Left cardiac atrium (tissue), 4 donors: Measurements from ENCODE around the gene LRRC36. TPM values are rescaled to one million over a fixed set of nuclear protein-coding genes. Genes with fewer than 3 reads are reported as not detected.
"Not testable (repeated sequence)": the region's sequence is repeated elsewhere in the genome, so short reads cannot be mapped to it uniquely, and the experiment has no call there.

Experiments used
- ATAC-seq, 2 donors: fragments of 200-7000 bp; cut with Tn5 transposase; one replicate each; pipeline ENCODE4 v1.9.1; 2020; ENCODE audit warnings: mild to moderate bottlenecking in 2 of 2, moderate library complexity in 2 of 2
- DNase-seq: peaks from one replicate; pipeline ENCODE4 v3.0.0-alpha.2; 2020
- intact Hi-C, 2 donors: fragments of 100-400 bp; cut with DNase I; formaldehyde crosslinking; loops; one replicate each; pipeline versions ENCODE4 v1.14.1 to v1.15.1; 2022 to 2023
- total RNA-seq, 2 donors: library from RNA; stranded (reverse); fragmentation: NEBNext Ultra II Directional; extraction: Animal tissue kit (Norgen Biotek cat#: 25700); gene quantifications; one replicate each; pipeline ENCODE4 v1.2.1, GENCODE V29; 2021
- donor health status: DM: no; HTN: yes; CAD: no.
- donor health status: DM: no; HTN: yes; CAD: no; lungs with severe emphysema.
- donor health status: DM: yes; HTN: yes; CAD: no.
- donor health status: Dilated cardiomyopathy.

Gene LRRC36
- total RNA-seq, 2 donors from 2014 or later = not detected

DNA sequence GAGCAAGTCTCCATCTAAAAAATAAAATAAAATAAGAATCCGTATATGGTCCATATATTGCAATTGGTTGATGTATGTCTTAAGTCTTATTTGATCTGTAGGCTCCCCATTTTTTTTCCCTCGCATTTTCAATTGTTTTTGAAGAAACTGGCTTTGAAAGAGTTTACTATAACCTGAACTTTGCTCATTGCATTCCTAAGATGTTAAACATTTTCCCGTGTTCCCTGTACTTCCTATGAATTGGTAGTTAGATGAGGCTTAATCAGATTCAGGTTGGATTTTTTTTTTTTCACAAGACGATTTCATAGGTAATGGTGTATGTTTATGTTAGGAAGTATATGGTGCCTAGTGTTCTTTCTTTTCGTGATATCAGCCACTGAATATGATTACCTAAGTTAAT lies 3.3 kb downstream of the LRRC36 start:
- ATAC-seq (no peak), DNase-seq (no peak)
- intact Hi-C loops = no loop called here

DNA sequence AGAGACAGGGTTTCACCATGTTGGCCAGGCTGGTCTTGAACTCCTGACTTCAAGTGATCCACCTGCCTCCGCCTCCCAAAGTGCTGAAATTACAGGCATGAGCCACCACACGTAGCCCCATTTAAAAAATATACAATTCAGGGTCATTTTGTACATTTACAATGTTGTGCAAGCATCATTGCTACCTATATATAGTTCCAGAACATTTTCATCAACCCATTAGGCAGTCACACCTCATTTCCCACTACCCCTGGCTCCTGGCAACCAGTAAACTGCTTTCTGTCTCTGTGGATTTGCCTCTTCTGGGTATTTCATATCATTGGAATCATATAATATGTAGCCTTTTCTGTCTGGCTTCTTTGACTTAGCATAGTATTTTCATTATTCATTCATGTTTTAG lies 6.7 kb downstream of the LRRC36 start:
- ATAC-seq (no peak), DNase-seq (no peak)
- intact Hi-C loops = no loop called here

GRCh38 chr16:67336116-67336515 lies 9.5 kb downstream of the LRRC36 start:
- intact Hi-C loops = no loop called here
- ATAC-seq (no peak), DNase-seq (no peak)

- DNase-seq (no peak), ATAC-seq (no peak)
- intact Hi-C loops = no loop called here
Measured at GRCh38 chr16:67336648-67337047, 10.0 kb downstream of the LRRC36 start.

GRCh38 chr16:67339453-67339852 lies 12.8 kb downstream of the LRRC36 start:
- DNase-seq (no peak), ATAC-seq (peak in 1 of 2 donors; percentile 29)
- intact Hi-C loops = no loop called here

DNA sequence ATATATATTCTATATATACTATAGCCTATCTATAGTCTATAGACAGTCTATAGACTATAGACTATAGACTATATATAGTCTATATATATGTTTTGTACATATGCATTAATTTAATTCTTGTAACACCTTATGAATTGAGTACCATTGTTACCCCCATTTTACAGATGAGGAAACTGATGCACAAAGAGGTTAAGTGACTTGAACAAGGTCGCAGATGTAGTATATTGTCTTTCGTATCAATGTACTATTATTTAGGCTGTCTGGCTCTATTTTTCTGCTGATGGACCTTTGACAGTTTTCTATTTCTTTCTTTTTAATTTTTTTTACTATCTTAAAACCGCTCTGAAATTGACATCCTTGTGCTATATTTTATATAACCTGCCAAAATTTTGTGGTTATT lies 14.6 kb downstream of the LRRC36 start:
- intact Hi-C loops = no loop called here
- no peak for ATAC-seq
- DNase-seq = no peak

DNA sequence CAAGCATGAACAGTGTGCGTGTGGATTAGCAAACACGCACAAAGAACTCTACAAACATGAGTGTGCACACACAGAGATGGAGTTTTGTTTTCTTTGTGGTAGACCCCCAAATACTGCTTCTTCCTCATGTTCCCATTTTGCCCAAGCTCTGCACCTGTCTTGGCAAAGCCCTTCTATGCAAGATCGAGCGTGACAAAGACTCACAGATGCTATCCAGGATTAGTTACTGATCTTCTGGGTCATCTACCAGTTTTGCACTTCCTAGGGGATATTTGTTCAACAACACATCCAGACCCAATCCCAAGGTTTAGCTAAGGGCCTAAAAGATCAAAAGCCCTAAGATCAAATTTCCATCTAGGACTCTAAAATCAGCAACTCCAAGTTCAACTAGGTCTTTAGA lies 16.0 kb downstream of the LRRC36 start:
- no peak for DNase-seq
- ATAC-seq = no peak
- intact Hi-C loops = no loop called here

DNA sequence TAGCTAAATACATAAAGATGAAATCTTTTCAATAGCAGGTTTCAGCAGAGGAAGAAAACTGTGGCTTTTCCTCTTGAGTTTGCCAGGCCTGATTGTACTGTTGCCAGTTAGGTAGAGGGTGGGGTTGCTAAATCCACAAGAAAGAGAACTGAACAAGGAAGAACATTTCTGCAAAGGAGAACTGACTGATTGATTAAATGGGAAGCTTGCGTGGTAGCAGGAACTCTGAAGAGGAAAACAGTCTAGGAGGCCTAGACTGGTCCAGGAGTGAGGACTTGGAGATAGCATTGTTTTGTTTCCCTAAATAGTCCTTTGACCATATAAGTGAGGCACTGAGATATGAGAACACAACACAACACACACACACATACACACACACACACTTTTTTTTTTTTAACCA lies 18.8 kb downstream of the LRRC36 start:
- intact Hi-C loops = no loop called here
- DNase-seq (no peak), ATAC-seq (no peak)

DNA sequence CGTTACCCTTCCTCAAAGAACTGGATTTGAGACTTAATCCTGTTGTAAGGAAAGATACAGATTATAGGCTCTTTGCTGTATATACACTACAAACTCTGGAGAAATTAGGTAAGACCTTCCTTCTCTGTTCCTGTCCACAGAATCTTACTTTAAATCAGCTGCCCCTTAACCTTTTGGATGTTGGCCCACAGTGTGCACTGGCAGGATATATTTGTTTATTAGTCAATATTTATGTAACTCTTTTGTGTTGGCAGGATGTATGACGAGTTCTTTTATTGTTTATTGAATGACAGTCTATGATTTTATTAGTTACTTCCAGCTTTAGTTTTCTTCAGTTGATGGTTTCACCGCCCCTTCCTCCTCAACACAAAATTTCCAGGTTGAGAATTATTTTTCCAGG lies 19.7 kb downstream of the LRRC36 start:
- DNase-seq (no peak), ATAC-seq (no peak)
- intact Hi-C loops = no loop called here

GRCh38 chr16:67349172-67349571 lies 22.6 kb downstream of the LRRC36 start:
- intact Hi-C loops = no loop called here
- ATAC-seq (no peak), DNase-seq (no peak)

DNA sequence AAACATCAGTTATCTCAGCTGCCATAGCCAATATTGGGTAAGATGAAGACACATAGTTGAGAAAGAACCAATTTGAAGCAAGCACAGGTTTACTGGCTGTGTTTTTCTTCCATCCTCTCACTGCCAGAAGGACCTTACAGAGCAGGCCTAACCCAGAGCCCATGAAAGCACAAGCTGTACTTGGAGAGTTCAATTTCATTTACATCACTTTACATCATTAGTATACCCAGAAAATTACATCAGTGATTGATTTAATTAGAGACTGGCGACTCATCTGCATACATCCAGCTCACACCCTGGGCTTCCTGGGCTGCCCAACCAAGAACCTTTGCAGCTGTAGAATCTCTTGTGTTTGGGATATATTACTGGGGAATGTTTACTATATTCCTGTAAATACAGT lies 23.7 kb downstream of the LRRC36 start:
- ATAC-seq = no peak
- DNase-seq = no peak
- intact Hi-C loops = no loop called here

- ATAC-seq, DNase-seq, intact Hi-C loops: not testable (repeated sequence)
Measured at GRCh38 chr16:67352463-67352862, 25.8 kb downstream of the LRRC36 start.

GRCh38 chr16:67356396-67356795 lies 29.8 kb downstream of the LRRC36 start:
- no peak for ATAC-seq
- intact Hi-C loops = no loop called here
- no peak for DNase-seq

DNA sequence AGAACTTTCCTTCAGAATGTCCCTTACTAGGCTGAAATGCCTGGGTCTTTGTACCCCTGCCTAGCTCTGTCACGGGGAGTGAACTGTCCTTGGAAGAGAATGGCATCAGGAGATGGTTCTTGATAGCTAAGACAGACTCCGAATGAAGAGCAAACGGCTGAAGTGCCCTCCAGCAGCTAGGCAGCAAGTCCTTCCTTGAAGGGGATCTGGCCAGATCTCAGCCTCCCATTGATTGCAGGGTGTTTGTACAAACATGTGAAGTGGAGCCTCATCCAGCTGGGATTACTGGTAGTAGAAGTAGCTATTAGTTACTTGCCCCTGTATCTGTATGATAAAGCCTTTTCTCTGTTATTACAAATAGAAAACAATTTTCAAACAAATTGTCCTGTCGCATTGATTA lies 30.9 kb downstream of the LRRC36 start:
- no peak for ATAC-seq
- intact Hi-C loops = no loop called here

GRCh38 chr16:67359540-67360269 lies 33.1 kb downstream of the LRRC36 start:
- DNase-seq, ATAC-seq, intact Hi-C loops: not testable (repeated sequence)

More for the DNA sequence above, 30.9 kb downstream of the LRRC36 start:
- no peak for DNase-seq

- intact Hi-C loops = no loop called here
Measured at GRCh38 chr16:67361038-67361437, 34.4 kb downstream of the LRRC36 start.

DNA sequence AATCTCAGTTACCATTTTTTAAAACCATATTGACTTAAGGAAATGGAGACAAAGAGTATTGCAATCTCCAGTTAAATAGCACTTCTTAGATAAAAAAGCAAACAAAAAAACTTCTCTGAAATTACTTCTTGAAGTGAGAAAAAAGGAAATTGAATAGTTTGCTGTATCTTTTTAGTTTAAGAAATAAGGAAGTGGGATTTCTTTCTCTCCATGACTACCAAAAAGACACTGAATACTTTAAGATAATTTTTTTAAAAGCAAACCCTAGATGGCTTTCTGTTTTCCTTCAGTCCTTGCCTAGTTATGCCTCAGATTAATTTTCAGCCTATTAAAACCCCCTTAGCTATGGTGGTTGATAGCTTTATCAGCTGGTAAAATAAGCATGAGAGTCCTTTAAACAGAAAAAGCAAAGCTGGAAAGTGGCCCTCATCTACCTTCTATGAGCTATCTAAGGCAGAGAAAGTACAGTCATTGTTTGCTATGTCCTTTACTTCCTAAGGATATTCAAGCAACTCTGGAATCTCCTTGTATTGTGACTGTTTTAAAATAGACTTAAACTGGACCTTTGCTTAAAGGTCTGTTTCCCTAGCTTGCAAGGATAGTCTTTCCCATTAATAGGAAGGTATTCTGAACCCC lies 38.1 kb downstream of the LRRC36 start:
- no peak for ATAC-seq
- intact Hi-C loops = no loop called here
- DNase-seq = no peak

More at GRCh38 chr16:67361038-67361437, 34.4 kb downstream of the LRRC36 start:
- ATAC-seq (no peak), DNase-seq (no peak)

DNA sequence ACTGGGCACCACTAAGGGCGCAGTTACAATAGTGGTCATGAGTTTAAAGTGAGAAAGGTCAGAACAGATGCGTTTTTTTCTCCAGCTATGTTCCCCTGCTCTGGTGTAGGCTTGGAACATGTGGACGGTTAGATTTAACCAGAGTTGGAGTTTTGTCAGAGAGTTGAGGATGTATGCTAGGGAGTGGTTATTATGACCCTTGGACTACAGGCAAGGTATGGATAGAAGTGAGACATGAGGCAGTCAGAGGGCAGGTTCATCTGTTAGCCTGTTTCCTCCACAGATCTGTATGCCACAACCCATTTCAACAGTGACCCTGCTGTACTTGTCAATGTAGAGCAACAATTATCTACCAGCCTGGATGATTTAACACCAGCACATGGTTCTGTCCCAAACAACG lies 44.0 kb downstream of the LRRC36 start:
- no peak for DNase-seq
- intact Hi-C loops = no loop called here
- no peak for ATAC-seq

DNA sequence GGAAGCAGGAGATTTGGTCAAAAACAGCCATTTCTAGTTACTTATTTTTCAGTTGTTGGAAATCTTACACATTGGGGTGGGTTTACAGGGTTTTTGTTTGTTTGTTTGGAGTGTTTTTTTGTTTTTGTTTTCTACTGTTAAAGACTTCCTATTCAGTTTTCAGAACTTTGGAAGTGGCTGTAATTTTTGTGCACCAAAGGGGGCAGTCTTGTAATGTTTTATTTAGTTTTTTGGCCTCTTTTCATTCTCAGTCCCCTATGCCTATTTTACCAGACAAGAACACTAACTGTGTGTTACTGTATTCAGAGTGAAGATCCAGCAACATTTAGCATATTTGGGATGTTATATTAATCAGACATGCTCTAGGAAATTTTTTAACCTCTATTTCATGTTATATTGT lies 46.0 kb downstream of the LRRC36 start:
- DNase-seq = no peak
- intact Hi-C loops = no loop called here
- ATAC-seq = peak in 1 of 2 donors; percentile 46

DNA sequence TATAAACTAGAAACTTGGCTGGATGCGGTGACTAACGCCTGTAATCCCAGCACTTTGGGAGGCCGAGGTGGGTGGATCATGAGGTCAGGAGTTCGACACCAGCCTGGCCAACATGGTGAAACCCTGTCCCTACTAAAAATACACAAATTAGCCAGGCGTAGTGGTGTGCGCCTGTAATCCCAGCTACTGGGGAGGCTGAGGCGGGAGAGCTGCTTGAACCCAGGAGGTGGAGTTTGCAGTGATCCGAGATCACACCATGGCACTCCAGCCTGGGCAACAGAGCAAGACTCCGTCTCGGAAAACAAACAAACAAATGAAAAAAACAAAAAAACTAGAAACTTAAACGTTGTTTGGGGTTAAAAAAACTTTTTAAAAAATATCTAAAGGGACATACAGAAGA lies 49.4 kb downstream of the LRRC36 start:
- DNase-seq, intact Hi-C loops, ATAC-seq: not testable (repeated sequence)

DNA sequence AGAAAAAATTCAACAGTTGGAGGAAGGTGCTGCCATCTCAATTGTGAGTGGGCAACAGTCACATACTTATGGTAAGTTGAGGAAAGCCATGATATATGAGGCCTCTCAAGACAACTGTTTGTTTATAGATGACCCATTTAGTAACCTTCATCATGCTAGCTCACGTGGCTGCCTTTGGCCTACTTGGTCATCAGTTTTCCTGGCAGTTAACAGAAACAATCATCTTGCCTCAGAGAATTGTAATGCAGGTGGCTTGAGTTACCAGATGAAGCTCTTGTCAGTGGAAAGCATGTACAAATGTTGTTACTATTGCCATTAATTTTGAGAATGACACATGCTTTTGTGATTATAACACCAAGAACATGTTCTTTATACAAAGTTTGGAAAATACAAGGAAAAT lies 52.0 kb downstream of the LRRC36 start:
- intact Hi-C loops = no loop called here

More for the DNA sequence above, 52.0 kb downstream of the LRRC36 start:
- ATAC-seq (no peak), DNase-seq (no peak)
